ENCODE results near the gene SLC25A10.

- TF ChIP-seq TEAD4 (IDR thresholded peaks at IDR 0.05) (no peak), REST (IDR thresholded peaks at IDR 0.05; ENCODE audit: low read depth) (no peak), CEBPB (IDR thresholded peaks at IDR 0.05) (no peak), FOXM1 (IDR thresholded peaks at IDR 0.05; ENCODE audit: borderline replicate concordance, low read depth) (no peak), YY1 (IDR thresholded peaks at IDR 0.05; ENCODE audit: low read depth) (no peak), ZBTB7A (IDR thresholded peaks at IDR 0.05; ENCODE audit: low read depth) (no peak), TAF1 (IDR thresholded peaks at IDR 0.05; ENCODE audit: low read depth) (no peak), EP300 (IDR thresholded peaks at IDR 0.05; ENCODE audit: borderline replicate concordance) (no peak), EGR1 (IDR thresholded peaks at IDR 0.05) (no peak), RAD21 (IDR thresholded peaks at IDR 0.05; ENCODE audit: low read depth) (no peak), CREB1 (IDR thresholded peaks at IDR 0.05; ENCODE audit: low read depth) (no peak)
Observed at GRCh38 chr17:81734405-81735263, 22.6 kb downstream of the SLC25A10 start.

Data from Ishikawa (cell line).